Loucy (cell line): ENCODE measurements around the gene CTTNBP2.

ENCODE experiments used
- H2AFZ ChIP-seq: fragments of 200-600 bp; sonication (generic); 2 replicates; pipeline ENCODE4 v1.6.0; 2016; ENCODE audit warnings: antibody characterized with exemption, mild to moderate bottlenecking, low read length, moderate library complexity
- H3F3A ChIP-seq: fragments of 200-600 bp; 2 replicates; pipeline ENCODE4 v1.6.0; 2016; ENCODE audit warnings: antibody characterized with exemption, low read depth, mild to moderate bottlenecking
- H3K27me3 ChIP-seq: fragments of 200-600 bp; sonication (generic); 2 replicates; pipeline ENCODE4 v1.6.1; 2014; ENCODE audit warnings: low read length, mild to moderate bottlenecking; ENCODE audit not compliant: insufficient read depth, poor library complexity, severe bottlenecking
- H3K36me3 ChIP-seq: fragments of 200-600 bp; sonication (generic); 2 replicates; pipeline ENCODE4 v1.6.1; 2016; ENCODE audit warnings: low read length; ENCODE audit not compliant: insufficient read depth
- H3K4me1 ChIP-seq: fragments of 200-600 bp; sonication (generic); 2 replicates; pipeline ENCODE4 v1.5.1; 2014; ENCODE audit warnings: low read length, mild to moderate bottlenecking; ENCODE audit not compliant: insufficient read depth, poor library complexity, severe bottlenecking
- H3K4me2 ChIP-seq: fragments of 200-600 bp; sonication (generic); 2 replicates; pipeline ENCODE4 v1.6.0; 2014; ENCODE audit warnings: antibody characterized with exemption, low read length, low read depth, mild to moderate bottlenecking; ENCODE audit not compliant: poor library complexity, severe bottlenecking
- H3K4me3 ChIP-seq: fragments of 200-600 bp; sonication (generic); 2 replicates; pipeline ENCODE4 v1.5.1; 2014; ENCODE audit warnings: low read length, mild to moderate bottlenecking, mixed read lengths; ENCODE audit not compliant: poor library complexity, severe bottlenecking
- H3K79me2 ChIP-seq: fragments of 200-600 bp; sonication (generic); 2 replicates; pipeline ENCODE4 v1.6.1; 2014; ENCODE audit warnings: low read length; ENCODE audit not compliant: insufficient read depth
- H3K9ac ChIP-seq: fragments of 200-600 bp; sonication (generic); 2 replicates; pipeline ENCODE4 v1.6.0; 2014; ENCODE audit warnings: mild to moderate bottlenecking, low read depth, low read length, moderate library complexity; ENCODE audit not compliant: poor library complexity, severe bottlenecking
- H3K9me2 ChIP-seq: fragments of 200-600 bp; sonication (generic); replicated peaks from 2 replicates; pipeline ENCODE4 v1.6.1; 2016; ENCODE audit warnings: low read depth, low read length, mixed read lengths
- H3K9me3 ChIP-seq: fragments of 200-600 bp; sonication (generic); 2 replicates; pipeline ENCODE4 v1.6.1; 2014; ENCODE audit warnings: mild to moderate bottlenecking, antibody characterized with exemption, low read length, low read depth; ENCODE audit not compliant: insufficient read depth
- H4K20me1 ChIP-seq: fragments of 200-600 bp; sonication (generic); 2 replicates; pipeline ENCODE4 v1.6.0; 2014; ENCODE audit warnings: antibody characterized with exemption, low read length, mild to moderate bottlenecking; ENCODE audit not compliant: insufficient read depth, poor library complexity, severe bottlenecking
- EZH2phosphoT487 ChIP-seq: fragments of 200-600 bp; IDR thresholded peaks from 2 replicates; pipeline ENCODE4 v1.6.1; 2018; ENCODE audit warnings: antibody characterized with exemption, mild to moderate bottlenecking, moderate library complexity, borderline replicate concordance
- TF ChIP-seq, protein P1 (sequence below): fragments of 200-600 bp; sonication (generic); conservative IDR thresholded peaks from 2 replicates; pipeline ENCODE4 v1.5.1; 2014; ENCODE audit warnings: mild to moderate bottlenecking, antibody characterized with exemption, low read length

CTTNBP2 gene

DNA sequence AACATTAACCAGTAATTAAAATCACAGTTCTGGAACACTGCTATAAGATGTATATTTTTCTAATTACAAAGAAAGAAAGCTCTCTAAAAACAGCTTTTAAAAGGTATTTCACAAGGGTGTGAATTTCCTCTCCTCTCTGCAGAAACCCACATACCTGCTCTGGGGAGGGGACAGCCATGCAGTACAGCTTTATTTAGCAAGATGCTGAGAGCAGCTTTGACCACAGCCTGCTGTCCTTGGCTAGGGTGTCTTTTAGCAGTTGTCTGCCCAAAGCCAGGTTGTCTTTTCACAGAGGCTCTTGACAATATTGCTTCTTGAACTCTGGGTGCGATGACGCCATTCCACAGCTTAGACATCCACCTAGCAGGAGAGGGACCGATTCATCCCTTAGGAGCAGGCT is 148.3 kb downstream of the CTTNBP2 start:
- TF ChIP-seq, protein P1, sequence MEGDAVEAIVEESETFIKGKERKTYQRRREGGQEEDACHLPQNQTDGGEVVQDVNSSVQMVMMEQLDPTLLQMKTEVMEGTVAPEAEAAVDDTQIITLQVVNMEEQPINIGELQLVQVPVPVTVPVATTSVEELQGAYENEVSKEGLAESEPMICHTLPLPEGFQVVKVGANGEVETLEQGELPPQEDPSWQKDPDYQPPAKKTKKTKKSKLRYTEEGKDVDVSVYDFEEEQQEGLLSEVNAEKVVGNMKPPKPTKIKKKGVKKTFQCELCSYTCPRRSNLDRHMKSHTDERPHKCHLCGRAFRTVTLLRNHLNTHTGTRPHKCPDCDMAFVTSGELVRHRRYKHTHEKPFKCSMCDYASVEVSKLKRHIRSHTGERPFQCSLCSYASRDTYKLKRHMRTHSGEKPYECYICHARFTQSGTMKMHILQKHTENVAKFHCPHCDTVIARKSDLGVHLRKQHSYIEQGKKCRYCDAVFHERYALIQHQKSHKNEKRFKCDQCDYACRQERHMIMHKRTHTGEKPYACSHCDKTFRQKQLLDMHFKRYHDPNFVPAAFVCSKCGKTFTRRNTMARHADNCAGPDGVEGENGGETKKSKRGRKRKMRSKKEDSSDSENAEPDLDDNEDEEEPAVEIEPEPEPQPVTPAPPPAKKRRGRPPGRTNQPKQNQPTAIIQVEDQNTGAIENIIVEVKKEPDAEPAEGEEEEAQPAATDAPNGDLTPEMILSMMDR, result no peak
- no peak for TF ChIP-seq EZH2phosphoT487
- no peak overlapping the region for H3K4me2 ChIP-seq
- no peak overlapping the region for H2AFZ ChIP-seq

GRCh38 chr7:117719377-117719776 is 153.9 kb downstream of the CTTNBP2 start:
- H4K20me1 ChIP-seq, result no peaks in the 10 kb centered on the region
- no peak overlapping the region for H3K4me3 ChIP-seq
- H3K27me3 ChIP-seq, result no peaks in the 10 kb centered on the region
- H3K9me2 ChIP-seq, result no peaks in the 10 kb centered on the region
- no peaks in the 10 kb centered on the region for H3K36me3 ChIP-seq
- H3K4me1 ChIP-seq, result no peaks in the 10 kb centered on the region
- no peak overlapping the region for H3K9ac ChIP-seq
- no peak overlapping the region for H3K4me2 ChIP-seq
- TF ChIP-seq, protein P1, result no peak
- TF ChIP-seq EZH2phosphoT487, result no peak
- no peaks in the 10 kb centered on the region for H3K79me2 ChIP-seq
- H2AFZ ChIP-seq, result no peak overlapping the region
- H3K9me3 ChIP-seq, result no peaks in the 10 kb centered on the region
- no peaks in the 10 kb centered on the region for H3F3A ChIP-seq

More for the DNA sequence above, 148.3 kb downstream of the CTTNBP2 start:
- H3K9ac ChIP-seq, result no peak overlapping the region
- H3K36me3 ChIP-seq, result no peaks in the 10 kb centered on the region
- H3K9me2 ChIP-seq, result no peaks in the 10 kb centered on the region
- H3K4me1 ChIP-seq, result no peaks in the 10 kb centered on the region
- H3K79me2 ChIP-seq, result no peaks in the 10 kb centered on the region
- no peaks in the 10 kb centered on the region for H3K9me3 ChIP-seq
- H3F3A ChIP-seq, result no peaks in the 10 kb centered on the region
- H4K20me1 ChIP-seq, result no peaks in the 10 kb centered on the region
- no peaks in the 10 kb centered on the region for H3K27me3 ChIP-seq
- no peak overlapping the region for H3K4me3 ChIP-seq

GRCh38 chr7:117718116-117718835 is 155.0 kb downstream of the CTTNBP2 start:
- no peaks in the 10 kb centered on the region for H3F3A ChIP-seq
- TF ChIP-seq, protein P1, result no peak
- no peak for TF ChIP-seq EZH2phosphoT487
- H3K4me2 ChIP-seq, result no peak overlapping the region
- no peaks in the 10 kb centered on the region for H3K4me1 ChIP-seq
- no peaks in the 10 kb centered on the region for H3K79me2 ChIP-seq
- no peaks in the 10 kb centered on the region for H4K20me1 ChIP-seq
- no peaks in the 10 kb centered on the region for H3K27me3 ChIP-seq
- H3K36me3 ChIP-seq, result no peaks in the 10 kb centered on the region
- H3K9me3 ChIP-seq, result no peaks in the 10 kb centered on the region
- H3K9me2 ChIP-seq, result no peaks in the 10 kb centered on the region
- no peak overlapping the region for H3K9ac ChIP-seq
- H2AFZ ChIP-seq, result no peak overlapping the region
- no peak overlapping the region for H3K4me3 ChIP-seq
